Measurements from ENCODE around the gene DTHD1.

DTHD1 gene

GRCh38 chr4:36323816-36324419 lies 42.5 kb downstream of the DTHD1 start:
- no peaks in the 10 kb centered on the region for H3K9me3 ChIP-seq (ENCODE audit: control insufficient read depth, low read length)
- no peaks in the 10 kb centered on the region for H3K27me3 ChIP-seq (ENCODE audit: control insufficient read depth, insufficient read depth, low read length)
- no peaks in the 10 kb centered on the region for H3K36me3 ChIP-seq (ENCODE audit: control insufficient read depth, insufficient read depth, low read length)
- no peak overlapping the region for H3K4me3 ChIP-seq (ENCODE audit: low read length)
- no peaks in the 10 kb centered on the region for H3K4me1 ChIP-seq (ENCODE audit: control insufficient read depth, insufficient read depth, low read length)
- no peak overlapping the region for H3K9ac ChIP-seq (ENCODE audit: low read length)

GRCh38 chr4:36324808-36325207 lies 43.4 kb downstream of the DTHD1 start:
- H3K27me3 ChIP-seq (ENCODE audit: control insufficient read depth, insufficient read depth, low read length), result no peaks in the 10 kb centered on the region
- no peaks in the 10 kb centered on the region for H3K9me3 ChIP-seq (ENCODE audit: control insufficient read depth, low read length)
- H3K4me3 ChIP-seq (ENCODE audit: low read length), result no peak overlapping the region
- H3K9ac ChIP-seq (ENCODE audit: low read length), result no peak overlapping the region
- H3K4me1 ChIP-seq (ENCODE audit: control insufficient read depth, insufficient read depth, low read length), result no peaks in the 10 kb centered on the region
- H3K36me3 ChIP-seq (ENCODE audit: control insufficient read depth, insufficient read depth, low read length), result no peaks in the 10 kb centered on the region

DNA sequence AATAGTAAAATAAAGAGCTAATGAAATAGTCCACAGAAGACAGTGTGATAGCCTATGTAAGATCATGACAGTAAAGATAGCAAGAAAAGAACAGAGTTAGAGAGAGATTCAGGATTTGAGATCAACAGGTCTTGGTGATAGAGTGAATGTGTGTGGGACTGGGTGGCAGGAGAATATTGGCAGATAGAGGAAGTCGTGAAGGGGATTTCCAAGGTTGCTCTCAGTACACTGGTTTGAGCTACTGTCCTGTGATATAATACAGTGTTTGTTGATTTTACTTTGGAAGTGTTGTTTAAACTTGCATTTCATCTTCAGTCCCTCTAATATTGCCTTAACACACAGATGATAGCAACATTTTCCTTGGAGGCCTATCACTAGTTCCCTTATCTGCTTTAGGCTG lies 44.1 kb downstream of the DTHD1 start:
- Histone ChIP-seq H3K9me3 (ENCODE audit: control insufficient read depth, low read length) (no peaks in the 10 kb centered on the region), H3K27me3 (ENCODE audit: control insufficient read depth, insufficient read depth, low read length) (no peaks in the 10 kb centered on the region), H3K36me3 (ENCODE audit: control insufficient read depth, insufficient read depth, low read length) (no peaks in the 10 kb centered on the region), H3K4me1 (ENCODE audit: control insufficient read depth, insufficient read depth, low read length) (no peaks in the 10 kb centered on the region), H3K4me3 (ENCODE audit: low read length) (no peak overlapping the region), H3K9ac (ENCODE audit: low read length) (no peak overlapping the region)

- H3K27me3 ChIP-seq (ENCODE audit: control insufficient read depth, insufficient read depth, low read length), result no peaks in the 10 kb centered on the region
- H3K4me3 ChIP-seq (ENCODE audit: low read length), result no peak overlapping the region
- no peaks in the 10 kb centered on the region for H3K4me1 ChIP-seq (ENCODE audit: control insufficient read depth, insufficient read depth, low read length)
- no peak overlapping the region for H3K9ac ChIP-seq (ENCODE audit: low read length)
- no peaks in the 10 kb centered on the region for H3K9me3 ChIP-seq (ENCODE audit: control insufficient read depth, low read length)
- H3K36me3 ChIP-seq (ENCODE audit: control insufficient read depth, insufficient read depth, low read length), result no peaks in the 10 kb centered on the region
These were observed 44.5 kb downstream of the DTHD1 start for GRCh38 chr4:36325926-36326325.

GRCh38 chr4:36326476-36327029 lies 45.1 kb downstream of the DTHD1 start:
- no peaks in the 10 kb centered on the region for H3K27me3 ChIP-seq (ENCODE audit: control insufficient read depth, insufficient read depth, low read length)
- H3K4me3 ChIP-seq (ENCODE audit: low read length), result no peak overlapping the region
- H3K9me3 ChIP-seq (ENCODE audit: control insufficient read depth, low read length), result no peaks in the 10 kb centered on the region
- H3K9ac ChIP-seq (ENCODE audit: low read length), result no peak overlapping the region
- no peaks in the 10 kb centered on the region for H3K36me3 ChIP-seq (ENCODE audit: control insufficient read depth, insufficient read depth, low read length)
- no peaks in the 10 kb centered on the region for H3K4me1 ChIP-seq (ENCODE audit: control insufficient read depth, insufficient read depth, low read length)

DNA sequence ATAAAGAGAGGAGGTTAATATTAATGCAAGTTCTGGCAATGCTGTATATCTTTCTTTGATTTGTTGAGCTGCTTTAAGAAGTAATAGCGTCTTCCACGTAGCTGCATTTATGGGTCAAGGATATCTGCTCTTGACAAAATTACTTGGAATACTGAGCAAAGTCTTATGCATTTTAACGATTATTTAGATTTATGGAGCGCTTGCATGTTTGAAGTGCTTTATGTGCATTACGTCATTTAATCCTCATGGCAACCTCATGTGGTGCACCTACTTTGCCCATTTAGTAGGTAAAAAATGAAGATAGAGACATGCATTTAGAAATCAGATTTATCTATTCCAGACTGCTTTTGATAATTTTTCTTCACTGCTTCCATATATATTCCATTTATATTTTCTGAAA lies 46.0 kb downstream of the DTHD1 start:
- Histone ChIP-seq H3K27me3 (ENCODE audit: control insufficient read depth, insufficient read depth, low read length) (no peaks in the 10 kb centered on the region), H3K9ac (ENCODE audit: low read length) (no peak overlapping the region), H3K36me3 (ENCODE audit: control insufficient read depth, insufficient read depth, low read length) (no peaks in the 10 kb centered on the region), H3K9me3 (ENCODE audit: control insufficient read depth, low read length) (no peaks in the 10 kb centered on the region), H3K4me3 (ENCODE audit: low read length) (no peak overlapping the region), H3K4me1 (ENCODE audit: control insufficient read depth, insufficient read depth, low read length) (no peaks in the 10 kb centered on the region)

DNA sequence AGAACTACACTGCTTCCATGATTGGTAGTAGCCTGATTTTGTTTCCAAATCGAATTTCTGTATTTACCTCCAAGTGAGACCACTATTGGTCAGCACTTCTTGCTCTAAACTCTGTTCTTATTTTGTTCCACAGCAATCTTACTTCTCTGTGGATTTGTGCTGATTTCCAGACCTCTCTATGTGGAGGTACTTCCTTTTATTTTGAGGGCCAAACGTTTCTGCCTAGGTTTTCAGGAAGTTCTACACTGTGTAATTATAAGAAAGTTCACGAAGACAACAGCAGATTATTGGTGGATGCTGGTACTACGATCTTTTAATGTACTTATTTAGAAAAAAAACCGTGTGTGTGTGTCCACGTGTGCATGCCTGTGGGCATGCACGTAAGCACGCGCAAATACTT lies 46.7 kb downstream of the DTHD1 start:
- H3K36me3 ChIP-seq (ENCODE audit: control insufficient read depth, insufficient read depth, low read length), result no peaks in the 10 kb centered on the region
- no peaks in the 10 kb centered on the region for H3K27me3 ChIP-seq (ENCODE audit: control insufficient read depth, insufficient read depth, low read length)
- no peak overlapping the region for H3K4me3 ChIP-seq (ENCODE audit: low read length)
- H3K4me1 ChIP-seq (ENCODE audit: control insufficient read depth, insufficient read depth, low read length), result no peaks in the 10 kb centered on the region
- no peak overlapping the region for H3K9ac ChIP-seq (ENCODE audit: low read length)
- no peaks in the 10 kb centered on the region for H3K9me3 ChIP-seq (ENCODE audit: control insufficient read depth, low read length)

- H3K36me3 ChIP-seq (ENCODE audit: control insufficient read depth, insufficient read depth, low read length), result no peaks in the 10 kb centered on the region
- no peak overlapping the region for H3K4me3 ChIP-seq (ENCODE audit: low read length)
- no peaks in the 10 kb centered on the region for H3K9me3 ChIP-seq (ENCODE audit: control insufficient read depth, low read length)
- H3K9ac ChIP-seq (ENCODE audit: low read length), result no peak overlapping the region
- H3K4me1 ChIP-seq (ENCODE audit: control insufficient read depth, insufficient read depth, low read length), result no peaks in the 10 kb centered on the region
- H3K27me3 ChIP-seq (ENCODE audit: control insufficient read depth, insufficient read depth, low read length), result no peaks in the 10 kb centered on the region
These were observed 47.8 kb downstream of the DTHD1 start for GRCh38 chr4:36329228-36329627.

DNA sequence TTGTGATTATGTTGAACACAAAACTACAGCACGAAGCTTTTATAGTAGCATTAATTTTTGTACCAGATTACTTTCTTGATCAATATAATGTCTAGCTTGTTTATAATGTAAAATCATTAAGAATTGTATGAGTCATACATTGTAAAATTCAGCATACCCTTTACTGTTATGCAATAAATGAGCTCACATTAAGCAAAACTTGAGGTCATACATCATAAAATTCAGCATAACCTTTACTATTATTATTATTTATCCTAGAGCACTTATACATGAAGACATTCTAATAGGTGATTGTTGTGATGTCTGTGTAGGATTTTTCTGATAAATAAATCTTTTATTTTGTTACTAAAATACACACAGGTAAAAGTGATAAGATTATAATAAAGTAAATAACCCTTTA lies 49.4 kb downstream of the DTHD1 start:
- H3K36me3 ChIP-seq (ENCODE audit: control insufficient read depth, insufficient read depth, low read length), result no peaks in the 10 kb centered on the region
- no peak overlapping the region for H3K4me3 ChIP-seq (ENCODE audit: low read length)
- H3K4me1 ChIP-seq (ENCODE audit: control insufficient read depth, insufficient read depth, low read length), result no peaks in the 10 kb centered on the region
- no peaks in the 10 kb centered on the region for H3K27me3 ChIP-seq (ENCODE audit: control insufficient read depth, insufficient read depth, low read length)
- H3K9me3 ChIP-seq (ENCODE audit: control insufficient read depth, low read length), result no peaks in the 10 kb centered on the region
- H3K9ac ChIP-seq (ENCODE audit: low read length), result no peak overlapping the region

- H3K27me3 ChIP-seq (ENCODE audit: control insufficient read depth, insufficient read depth, low read length), result no peaks in the 10 kb centered on the region
- no peaks in the 10 kb centered on the region for H3K36me3 ChIP-seq (ENCODE audit: control insufficient read depth, insufficient read depth, low read length)
- H3K9me3 ChIP-seq (ENCODE audit: control insufficient read depth, low read length), result no peaks in the 10 kb centered on the region
- no peak overlapping the region for H3K9ac ChIP-seq (ENCODE audit: low read length)
- H3K4me3 ChIP-seq (ENCODE audit: low read length), result no peak overlapping the region
- H3K4me1 ChIP-seq (ENCODE audit: control insufficient read depth, insufficient read depth, low read length), result no peaks in the 10 kb centered on the region
These were observed 50.8 kb downstream of the DTHD1 start for GRCh38 chr4:36332023-36332781.

DNA sequence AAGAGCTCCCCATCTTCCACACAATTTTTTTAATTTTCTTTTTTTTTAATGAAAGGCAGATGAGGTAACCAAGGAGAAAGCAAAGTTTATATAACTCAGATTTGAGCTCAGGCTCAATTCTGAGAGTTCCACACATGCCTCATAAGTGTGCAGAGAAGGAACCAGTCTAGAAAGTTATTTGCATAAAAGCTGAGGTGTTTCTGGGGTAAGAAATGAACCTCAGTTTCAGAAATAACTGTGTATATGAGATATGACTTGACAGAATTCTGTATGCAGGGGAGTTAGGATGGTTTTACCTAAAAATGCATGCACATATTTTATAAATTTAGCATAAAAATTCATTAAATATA lies 51.3 kb downstream of the DTHD1 start:
- no peaks in the 10 kb centered on the region for H3K4me1 ChIP-seq (ENCODE audit: control insufficient read depth, insufficient read depth, low read length)
- no peak overlapping the region for H3K4me3 ChIP-seq (ENCODE audit: low read length)
- H3K9ac ChIP-seq (ENCODE audit: low read length), result no peak overlapping the region

GRCh38 chr4:36333303-36333877 lies 52.0 kb downstream of the DTHD1 start:
- Histone ChIP-seq H3K9me3 (ENCODE audit: control insufficient read depth, low read length) (no peaks in the 10 kb centered on the region), H3K4me1 (ENCODE audit: control insufficient read depth, insufficient read depth, low read length) (no peaks in the 10 kb centered on the region), H3K4me3 (ENCODE audit: low read length) (no peak overlapping the region), H3K27me3 (ENCODE audit: control insufficient read depth, insufficient read depth, low read length) (no peaks in the 10 kb centered on the region), H3K9ac (ENCODE audit: low read length) (no peak overlapping the region), H3K36me3 (ENCODE audit: control insufficient read depth, insufficient read depth, low read length) (no peaks in the 10 kb centered on the region)

More for the DNA sequence above, 51.3 kb downstream of the DTHD1 start:
- H3K9me3 ChIP-seq (ENCODE audit: control insufficient read depth, low read length), result no peaks in the 10 kb centered on the region
- no peaks in the 10 kb centered on the region for H3K27me3 ChIP-seq (ENCODE audit: control insufficient read depth, insufficient read depth, low read length)
- H3K36me3 ChIP-seq (ENCODE audit: control insufficient read depth, insufficient read depth, low read length), result no peaks in the 10 kb centered on the region
